Lower lobe of right lung (tissue), 2 donors: ENCODE measurements around the gene HEG1. TPM values are rescaled to one million over a fixed set of nuclear protein-coding genes. Genes with fewer than 3 reads are reported as not detected.

Experiments
- ATAC-seq, 2 donors: fragments of 200-7000 bp; cut with Tn5 transposase; one replicate each; pipeline ENCODE4 v1.9.1; 2020 to 2022; ENCODE audit warnings: mild to moderate bottlenecking in 2 of 2, moderate library complexity in 2 of 2
- DNase-seq: peaks from one replicate; pipeline ENCODE4 v3.0.0-alpha.2; 2020
- H3K27ac ChIP-seq: fragments of 200-600 bp; one replicate; pipeline ENCODE4 v1.8.0; 2022
- H3K27me3 ChIP-seq: fragments of 200-600 bp; one replicate; pipeline ENCODE4 v1.8.0; 2022; ENCODE audit warnings: low read depth
- H3K36me3 ChIP-seq: fragments of 200-600 bp; one replicate; pipeline ENCODE4 v1.8.0; 2022; ENCODE audit warnings: mild to moderate bottlenecking
- H3K4me1 ChIP-seq: fragments of 200-600 bp; one replicate; pipeline ENCODE4 v1.8.0; 2022
- H3K4me3 ChIP-seq: fragments of 200-600 bp; one replicate; pipeline ENCODE4 v1.8.0; 2022; ENCODE audit warnings: mild to moderate bottlenecking
- H3K9me3 ChIP-seq: fragments of 200-600 bp; one replicate; pipeline ENCODE4 v1.8.0; 2022
- CTCF ChIP-seq: fragments of 200-600 bp; IDR thresholded peaks from one replicate; pipeline ENCODE4 v1.8.0; 2022; ENCODE audit warnings: antibody characterized with exemption, mild to moderate bottlenecking
- intact Hi-C: fragments of 100-400 bp; cut with DNase I; formaldehyde crosslinking; loops from one replicate; pipeline ENCODE4 v1.11.0; 2022
- total RNA-seq: library from RNA; stranded (reverse); fragmentation: NEBNext Ultra II Directional; extraction: Animal tissue kit (Norgen Biotek cat#: 25700); gene quantifications from one replicate; pipeline ENCODE4 v1.2.1, GENCODE V29; 2021
- donor health status: DM: no; HTN: yes; CAD: no; lungs with severe emphysema.

HEG1 gene
- total RNA-seq, 1 donor from 2014 or later, result 157 TPM

GRCh38 chr3:125061170-125061569 lies 5.4 kb upstream of the HEG1 start:
- Histone ChIP-seq H3K36me3 (no peaks in the 10 kb centered on the region), H3K27me3 (no peaks in the 10 kb centered on the region), H3K4me1 (peaks cover 65% of the 10 kb centered on the region), H3K4me3 (no peak overlapping the region), H3K27ac (peak overlapping the region; percentile 63), H3K9me3 (no peaks in the 10 kb centered on the region)
- TF ChIP-seq CTCF, result no peak
- ATAC-seq (peak; percentile 48 to 67), DNase-seq (no peak)
- intact Hi-C loops, result no loop called here

- no peak for ATAC-seq
- no peaks in the 10 kb centered on the region for H3K27me3 ChIP-seq
- no peak overlapping the region for H3K27ac ChIP-seq
- no peak overlapping the region for H3K4me3 ChIP-seq
- H3K36me3 ChIP-seq, result no peaks in the 10 kb centered on the region
- DNase-seq, result no peak
- intact Hi-C loops, result no loop called here
- peaks cover 65% of the 10 kb centered on the region for H3K4me1 ChIP-seq
- no peak for TF ChIP-seq CTCF
- no peaks in the 10 kb centered on the region for H3K9me3 ChIP-seq
These were observed 3.9 kb upstream of the HEG1 start for GRCh38 chr3:125059488-125060245.

- no peak for ATAC-seq
- Histone ChIP-seq H3K36me3 (no peaks in the 10 kb centered on the region), H3K4me1 (peaks cover 66% of the 10 kb centered on the region), H3K4me3 (no peak overlapping the region), H3K9me3 (no peaks in the 10 kb centered on the region), H3K27ac (no peak overlapping the region), H3K27me3 (no peaks in the 10 kb centered on the region)
- TF ChIP-seq CTCF, result no peak
- intact Hi-C loops, result no loop called here
- DNase-seq, result no peak
These were observed 3.2 kb upstream of the HEG1 start for GRCh38 chr3:125058959-125059358.

- ATAC-seq (no peak), DNase-seq (no peak)
- Histone ChIP-seq H3K4me1 (peaks cover 66% of the 10 kb centered on the region), H3K4me3 (no peak overlapping the region), H3K27me3 (no peaks in the 10 kb centered on the region), H3K36me3 (no peaks in the 10 kb centered on the region), H3K9me3 (no peaks in the 10 kb centered on the region), H3K27ac (no peak overlapping the region)
- intact Hi-C loops, result no loop called here
- TF ChIP-seq CTCF, result no peak
These were observed 2.7 kb upstream of the HEG1 start for GRCh38 chr3:125058529-125058928.

GRCh38 chr3:125057186-125057850 lies 1.5 kb upstream of the HEG1 start:
- no peak for TF ChIP-seq CTCF
- ATAC-seq, result no peak
- Histone ChIP-seq H3K9me3 (no peaks in the 10 kb centered on the region), H3K4me3 (no peak overlapping the region), H3K27me3 (no peaks in the 10 kb centered on the region), H3K27ac (no peak overlapping the region), H3K36me3 (no peaks in the 10 kb centered on the region), H3K4me1 (peaks cover 66% of the 10 kb centered on the region)
- no peak for DNase-seq
- intact Hi-C loops, result no loop called here
